Measurements from ENCODE around the gene SLC9A4. TPM values are rescaled to one million over a fixed set of nuclear protein-coding genes. Genes with fewer than 3 reads are reported as not detected.

SLC9A4 gene
- total and polyA plus RNA-seq, 10 of the 15 experiments (the other 5 are each of a cell fraction or from before 2014, with no cell fraction given), result 0.10 TPM; not detected in 9

DNA sequence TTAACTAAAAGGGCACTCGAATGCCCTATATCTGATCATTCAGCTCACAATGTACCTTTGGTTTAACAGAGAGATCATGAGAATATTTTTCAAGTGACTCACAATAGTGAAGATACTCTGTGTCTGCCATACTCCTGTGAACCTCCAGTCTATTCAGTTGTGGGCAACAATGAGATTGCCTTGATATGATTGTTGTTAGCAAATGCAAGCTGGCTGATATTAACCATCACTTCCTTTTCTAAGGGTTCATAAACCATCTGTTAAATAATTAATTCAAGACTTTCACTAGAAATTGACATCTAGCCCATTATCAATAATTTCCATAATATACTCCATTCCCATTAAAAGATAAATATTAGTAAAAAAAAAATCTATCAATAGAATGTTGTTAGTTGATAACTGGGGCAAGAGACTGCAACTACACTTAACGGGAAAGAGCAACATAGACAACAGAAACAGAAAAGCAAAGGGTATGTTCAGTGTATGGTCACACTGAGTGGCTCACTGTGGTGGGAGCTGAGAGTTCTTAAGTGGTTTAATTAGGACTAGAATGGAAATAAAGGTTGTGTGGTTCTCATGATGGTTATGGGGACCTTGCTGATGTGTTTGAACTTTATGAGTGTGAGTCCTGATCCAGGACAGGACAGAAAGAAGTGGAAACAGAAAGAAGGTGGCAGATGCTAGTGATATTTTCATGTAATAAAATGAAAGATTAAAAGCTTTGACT lies 38.2 kb upstream of the SLC9A4 start:
- ATAC-seq, result peak; percentile 89
- peak; percentile 89 for TF ChIP-seq BCL11A (IDR thresholded peaks at IDR 0.05; ENCODE audit: low read depth, low read length)
- 0 out of 2 replicates have a peak, but pooled peaks have one; percentile 14 for TF ChIP-seq IRF4 (IDR thresholded peaks at IDR 0.05; ENCODE audit: low read depth, low read length)
- TF ChIP-seq IKZF2 (IDR thresholded peaks at IDR 0.05), result peak; percentile 58 to 61; a peak in 3 of 4 replicates
- TF ChIP-seq IKZF1 (conservative IDR thresholded peaks at IDR 0.05), result 0 out of 2 replicates have a peak, but pooled peaks have one; percentile 35
- peak; percentile 28; the same call in 1 of the 2 replicates for TF ChIP-seq FOXM1 (IDR thresholded peaks at IDR 0.05; ENCODE audit: low read depth, low read length)
- no peak for TF ChIP-seq HDAC6 (IDR thresholded peaks at IDR 0.05; ENCODE audit: unreplicated experiment)
- peak; percentile 55 for TF ChIP-seq MEF2B (IDR thresholded peaks at IDR 0.05; ENCODE audit: partially characterized antibody, poor library complexity, severe bottlenecking)
- no peak for TF ChIP-seq LARP7 (IDR thresholded peaks at IDR 0.05)
- TF ChIP-seq ZNF207 (IDR thresholded peaks at IDR 0.05; ENCODE audit: borderline replicate concordance), result no peak
- TF ChIP-seq, protein P1, sequence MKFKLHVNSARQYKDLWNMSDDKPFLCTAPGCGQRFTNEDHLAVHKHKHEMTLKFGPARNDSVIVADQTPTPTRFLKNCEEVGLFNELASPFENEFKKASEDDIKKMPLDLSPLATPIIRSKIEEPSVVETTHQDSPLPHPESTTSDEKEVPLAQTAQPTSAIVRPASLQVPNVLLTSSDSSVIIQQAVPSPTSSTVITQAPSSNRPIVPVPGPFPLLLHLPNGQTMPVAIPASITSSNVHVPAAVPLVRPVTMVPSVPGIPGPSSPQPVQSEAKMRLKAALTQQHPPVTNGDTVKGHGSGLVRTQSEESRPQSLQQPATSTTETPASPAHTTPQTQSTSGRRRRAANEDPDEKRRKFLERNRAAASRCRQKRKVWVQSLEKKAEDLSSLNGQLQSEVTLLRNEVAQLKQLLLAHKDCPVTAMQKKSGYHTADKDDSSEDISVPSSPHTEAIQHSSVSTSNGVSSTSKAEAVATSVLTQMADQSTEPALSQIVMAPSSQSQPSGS (IDR thresholded peaks at IDR 0.05; ENCODE audit: low read length), result peak; percentile 55; the same call in 1 of the 2 replicates
- TF ChIP-seq ATF7 (IDR thresholded peaks at IDR 0.05; ENCODE audit: low read depth), result 0 out of 2 replicates have a peak, but pooled peaks have one; percentile 16
- TF ChIP-seq TAF1 (IDR thresholded peaks at IDR 0.05; ENCODE audit: borderline replicate concordance, low read depth, low read length), result no peak
- peak; percentile 93 for TF ChIP-seq MTA2 (IDR thresholded peaks at IDR 0.05; ENCODE audit: low read depth)
- no peak for TF ChIP-seq POLR2AphosphoS5 (IDR thresholded peaks at IDR 0.05; ENCODE audit: low read length)
- TF ChIP-seq PAX5 (IDR thresholded peaks at IDR 0.05; ENCODE audit: borderline replicate concordance, low read depth, low read length), result peak; percentile 81
- peak; percentile 80 for TF ChIP-seq RUNX3 (IDR thresholded peaks at IDR 0.05; ENCODE audit: low read length)
- no peak for TF ChIP-seq SMAD1 (IDR thresholded peaks at IDR 0.05; ENCODE audit: low read depth, partially characterized antibody)
- TF ChIP-seq NFYA (IDR thresholded peaks at IDR 0.05; ENCODE audit: borderline replicate concordance, low read depth, low read length), result no peak
- no peak overlapping the region for H3K9ac ChIP-seq (ENCODE audit: control insufficient read depth, insufficient read depth, low read length)
- ChIA-PET SMC1A (ENCODE audit: uncharacterized antibody, unreplicated experiment) (interaction anchor here (0.6 to 5.0 kb wide), 14 partner anchors 8 to 1720 kb away, joined by 3 to 24 read pairs (median 4); no protein-coding TSS in a partner anchor), POLR2A (interaction anchor here (0.5 to 1.2 kb wide), 3 partner anchors 10 to 422 kb away, joined by 3 to 4 read pairs (median 4); no protein-coding TSS in a partner anchor), CTCF (interaction anchor here (0.9 to 5.8 kb wide), 10 partner anchors 10 to 429 kb away, joined by 3 to 34 read pairs (median 4); no protein-coding TSS in a partner anchor), RAD21 (ENCODE audit: unreplicated experiment) (interaction anchor here (1.2 to 2.3 kb wide), 9 partner anchors 19 to 551 kb away, joined by 3 to 8 read pairs (median 4); partner anchors contain the start of gene IL18R1)
- H3K27ac ChIP-seq (ENCODE audit: control insufficient read depth, insufficient read depth), result peak overlapping the region; percentile 40
- no peaks in the 10 kb centered on the region for H3K79me2 ChIP-seq (ENCODE audit: control insufficient read depth, insufficient read depth, low read length)
- no peaks in the 10 kb centered on the region for H4K20me1 ChIP-seq (ENCODE audit: control insufficient read depth, insufficient read depth)
- 32% methylated on average over 2 of the region's 2 CpGs for WGBS (ENCODE audit: insufficient coverage, insufficient replicate concordance, low lambda C conversion rate, missing lambda C conversion rate)
- DNase-seq (ENCODE audit: low read depth, low spot score), result peak; percentile 75
- H3K36me3 ChIP-seq (ENCODE audit: control insufficient read depth in 2 of 2, insufficient read depth in 2 of 2, low read length in 1 of 2), result no peaks in the 10 kb centered on the region
- peak; percentile 35 for FAIRE-seq
- intact Hi-C loops (cut with micrococcal nuclease; ENCODE audit: unreplicated experiment) (loop anchor here (2.0 to 5.0 kb wide), 2 partner anchors 16 to 353 kb away; no protein-coding TSS in a partner anchor), in situ Hi-C loops (cut with MboI) (no loop called here)
- peaks cover 21% of the 10 kb centered on the region for H3K4me1 ChIP-seq (ENCODE audit: control insufficient read depth, insufficient read depth, low read length)
- no peaks in the 10 kb centered on the region; the same call in 1 of the 3 replicates for H3K9me3 ChIP-seq (replicated peaks; ENCODE audit: control insufficient read depth, insufficient read depth, low read length)
- no peak overlapping the region for H3K4me2 ChIP-seq (ENCODE audit: control insufficient read depth, insufficient read depth)
- H3K4me3 ChIP-seq, result no peak overlapping the region
- H2AFZ ChIP-seq (ENCODE audit: control insufficient read depth, low read depth, low read length), result no peak overlapping the region
- H3K27me3 ChIP-seq (replicated peaks in 1 of 2; ENCODE audit: control insufficient read depth in 2 of 2, insufficient read depth in 2 of 2, low read length in 1 of 2), result no peaks in the 10 kb centered on the region
- no TSS peak for BruUV-seq (replicated peaks)
